ENCODE data around the gene TUBB3. TPM values are rescaled to one million over a fixed set of nuclear protein-coding genes. Genes with fewer than 3 reads are reported as not detected.
"Not testable (repeated sequence)": the region's sequence is repeated elsewhere in the genome, so short reads cannot be mapped to it uniquely, and the experiment has no call there.

TUBB3 gene
- total RNA-seq, result 1 to 10 TPM in 1 of 2 donors, not detected in 1; 2.9 TPM

DNA sequence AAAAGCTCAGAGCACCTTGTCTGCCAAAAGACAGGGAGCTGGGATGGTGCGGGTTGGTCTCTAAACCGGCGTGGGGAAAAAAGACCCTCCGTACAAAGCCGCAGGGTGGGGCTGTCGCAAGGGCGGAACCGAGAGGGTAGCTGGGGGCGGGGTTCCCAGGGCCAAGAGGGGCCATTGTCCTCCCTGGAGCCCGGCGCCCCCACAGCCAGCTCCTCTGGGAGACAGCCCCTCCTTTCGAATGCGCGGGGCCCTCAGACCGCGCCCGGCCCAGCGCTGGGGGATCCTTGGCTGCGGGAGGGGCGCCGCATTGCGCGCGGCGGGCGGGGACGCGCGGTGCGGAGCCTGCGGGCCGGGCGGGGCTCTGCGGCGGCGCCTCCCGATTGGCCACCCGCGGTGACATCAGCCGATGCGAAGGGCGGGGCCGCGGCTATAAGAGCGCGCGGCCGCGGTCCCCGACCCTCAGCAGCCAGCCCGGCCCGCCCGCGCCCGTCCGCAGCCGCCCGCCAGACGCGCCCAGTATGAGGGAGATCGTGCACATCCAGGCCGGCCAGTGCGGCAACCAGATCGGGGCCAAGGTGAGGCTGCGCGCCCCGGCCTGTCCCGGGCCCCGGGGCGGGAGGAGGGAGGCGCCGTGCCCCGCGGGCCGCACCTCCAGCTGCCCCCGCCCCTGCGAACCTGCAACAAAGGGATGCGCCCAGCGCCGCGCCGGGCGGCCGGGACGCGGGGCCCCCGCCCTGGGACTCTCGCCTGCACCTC is at the start of gene TUBB3:
TSS of gene TUBB3 (plus strand) at position 459 of the 756 bp plus-strand sequence. CDS start at position 519, 60 bp downstream.
- peak; percentile 42 for ATAC-seq
- intact Hi-C loops (cut with DNase I), result no loop called here
- Histone ChIP-seq H3K9me3 (no peaks in the 10 kb centered on the region), H3K4me3 (no peak within 1 kb of the TSS), H3K27ac (peak within 1 kb of the TSS in 3 of 4 donors; percentile 27 to 67 (median 29)), H3K36me3 (replicated peaks in 1 of 2; ENCODE audit: insufficient read depth in 1 of 2, low read depth in 2 of 2) (no peaks in the 10 kb centered on the region), H3K4me1 (peaks cover 51% of the 10 kb centered on the region), H3K27me3 (peaks cover 8 to 17% of the 10 kb centered on the region in 2 donors)
- peak; percentile 44 to 67 (median 54) for DNase-seq
- 2% methylated on average over 67 of the region's 88 CpGs; no CpG with 5 or more reads in 1 of the 2 donors for WGBS, 2 donors
- TF ChIP-seq, protein P1, sequence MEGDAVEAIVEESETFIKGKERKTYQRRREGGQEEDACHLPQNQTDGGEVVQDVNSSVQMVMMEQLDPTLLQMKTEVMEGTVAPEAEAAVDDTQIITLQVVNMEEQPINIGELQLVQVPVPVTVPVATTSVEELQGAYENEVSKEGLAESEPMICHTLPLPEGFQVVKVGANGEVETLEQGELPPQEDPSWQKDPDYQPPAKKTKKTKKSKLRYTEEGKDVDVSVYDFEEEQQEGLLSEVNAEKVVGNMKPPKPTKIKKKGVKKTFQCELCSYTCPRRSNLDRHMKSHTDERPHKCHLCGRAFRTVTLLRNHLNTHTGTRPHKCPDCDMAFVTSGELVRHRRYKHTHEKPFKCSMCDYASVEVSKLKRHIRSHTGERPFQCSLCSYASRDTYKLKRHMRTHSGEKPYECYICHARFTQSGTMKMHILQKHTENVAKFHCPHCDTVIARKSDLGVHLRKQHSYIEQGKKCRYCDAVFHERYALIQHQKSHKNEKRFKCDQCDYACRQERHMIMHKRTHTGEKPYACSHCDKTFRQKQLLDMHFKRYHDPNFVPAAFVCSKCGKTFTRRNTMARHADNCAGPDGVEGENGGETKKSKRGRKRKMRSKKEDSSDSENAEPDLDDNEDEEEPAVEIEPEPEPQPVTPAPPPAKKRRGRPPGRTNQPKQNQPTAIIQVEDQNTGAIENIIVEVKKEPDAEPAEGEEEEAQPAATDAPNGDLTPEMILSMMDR (IDR thresholded peaks at IDR 0.05), result no peak
- TF ChIP-seq POLR2A (IDR thresholded peaks at IDR 0.05), result peak in 2 of 3 donors; percentile 23 to 39

DNA sequence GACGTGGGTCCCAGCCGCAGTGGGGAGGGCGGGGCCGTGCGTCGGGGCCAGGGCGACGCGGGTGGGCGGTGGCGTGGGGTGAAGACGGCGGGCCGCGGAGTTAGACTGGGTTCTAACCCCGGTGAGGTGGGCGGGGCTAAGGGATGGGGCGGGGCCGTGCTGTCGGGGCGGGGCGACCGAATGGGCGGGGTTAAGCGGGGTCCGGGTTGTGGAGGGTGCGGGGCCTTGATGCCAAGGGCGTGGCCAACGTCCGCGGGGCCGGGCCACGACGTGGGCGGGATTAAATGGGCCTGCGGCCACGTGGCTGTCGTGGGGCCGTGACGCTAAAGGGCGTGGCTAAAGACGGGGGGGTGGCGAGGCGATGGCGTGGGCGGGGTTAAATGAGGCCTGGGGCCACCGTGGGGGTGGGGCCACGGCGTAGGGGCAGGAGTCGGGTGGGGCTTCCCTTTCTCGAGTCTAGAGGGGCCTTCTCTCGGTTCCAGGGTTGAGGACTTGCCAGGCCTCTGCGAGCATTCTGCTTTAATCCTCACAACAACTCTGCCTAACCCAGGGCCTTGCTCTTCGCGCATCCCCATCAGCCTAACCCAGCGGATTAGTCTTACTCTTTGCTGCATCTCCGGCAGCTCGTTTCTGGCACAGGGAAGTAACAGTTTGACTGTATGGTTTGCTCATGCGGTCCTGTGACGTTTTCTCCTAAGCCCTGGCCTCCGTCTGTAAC is 49.0 kb upstream of the TUBB3 start:
- WGBS, 2 donors, result 7 to 10% methylated on average over 46 to 48 of the region's 61 CpGs
- Histone ChIP-seq H3K9me3 (no peaks in the 10 kb centered on the region), H3K27ac (peak overlapping the region; percentile 97 to 100 (median 98)), H3K4me1 (peaks cover 16% of the 10 kb centered on the region), H3K4me3 (peak overlapping the region; percentile 59 to 64), H3K36me3 (replicated peaks in 1 of 2; ENCODE audit: insufficient read depth in 1 of 2, low read depth in 2 of 2) (peaks cover 0 to 5% of the 10 kb centered on the region in 2 donors), H3K27me3 (no peaks in the 10 kb centered on the region)
- peak; percentile 94 to 95 (median 94) for DNase-seq
- intact Hi-C loops (cut with DNase I), result no loop called here
- TF ChIP-seq POLR2A (IDR thresholded peaks at IDR 0.05), result no peak
- TF ChIP-seq, protein P1 (IDR thresholded peaks at IDR 0.05), result no peak
- ATAC-seq, result peak; percentile 85

DNA sequence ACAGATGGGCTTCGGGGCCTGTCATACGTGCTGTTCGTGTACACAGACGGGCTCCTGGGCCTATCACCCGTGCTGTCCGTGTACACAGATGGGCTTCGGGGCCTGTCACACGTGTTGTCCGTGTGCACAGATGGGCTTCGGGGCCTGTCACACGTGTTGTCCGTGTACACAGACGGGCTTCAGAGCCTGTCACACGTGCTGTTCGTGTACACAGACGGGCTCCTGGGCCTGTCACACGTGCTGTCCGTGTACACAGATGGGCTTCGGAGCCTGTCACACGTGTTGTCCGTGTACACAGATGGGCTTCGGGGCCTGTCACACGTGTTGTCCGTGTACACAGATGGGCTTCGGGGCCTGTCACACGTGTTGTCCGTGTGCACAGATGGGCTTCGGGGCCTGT is 44.0 kb upstream of the TUBB3 start:
- H3K4me1 ChIP-seq; H3K27ac ChIP-seq; H3K9me3 ChIP-seq; ATAC-seq; intact Hi-C loops (cut with DNase I); DNase-seq; H3K27me3 ChIP-seq; H3K4me3 ChIP-seq: not testable (repeated sequence)
- H3K36me3 ChIP-seq (replicated peaks in 1 of 2; ENCODE audit: insufficient read depth in 1 of 2, low read depth in 2 of 2), result peaks cover 10 to 17% of the 10 kb centered on the region in 2 donors
- WGBS, 2 donors, result 94% methylated on average over 27 of the region's 28 CpGs; no CpG with 5 or more reads in 1 of the 2 donors

DNA sequence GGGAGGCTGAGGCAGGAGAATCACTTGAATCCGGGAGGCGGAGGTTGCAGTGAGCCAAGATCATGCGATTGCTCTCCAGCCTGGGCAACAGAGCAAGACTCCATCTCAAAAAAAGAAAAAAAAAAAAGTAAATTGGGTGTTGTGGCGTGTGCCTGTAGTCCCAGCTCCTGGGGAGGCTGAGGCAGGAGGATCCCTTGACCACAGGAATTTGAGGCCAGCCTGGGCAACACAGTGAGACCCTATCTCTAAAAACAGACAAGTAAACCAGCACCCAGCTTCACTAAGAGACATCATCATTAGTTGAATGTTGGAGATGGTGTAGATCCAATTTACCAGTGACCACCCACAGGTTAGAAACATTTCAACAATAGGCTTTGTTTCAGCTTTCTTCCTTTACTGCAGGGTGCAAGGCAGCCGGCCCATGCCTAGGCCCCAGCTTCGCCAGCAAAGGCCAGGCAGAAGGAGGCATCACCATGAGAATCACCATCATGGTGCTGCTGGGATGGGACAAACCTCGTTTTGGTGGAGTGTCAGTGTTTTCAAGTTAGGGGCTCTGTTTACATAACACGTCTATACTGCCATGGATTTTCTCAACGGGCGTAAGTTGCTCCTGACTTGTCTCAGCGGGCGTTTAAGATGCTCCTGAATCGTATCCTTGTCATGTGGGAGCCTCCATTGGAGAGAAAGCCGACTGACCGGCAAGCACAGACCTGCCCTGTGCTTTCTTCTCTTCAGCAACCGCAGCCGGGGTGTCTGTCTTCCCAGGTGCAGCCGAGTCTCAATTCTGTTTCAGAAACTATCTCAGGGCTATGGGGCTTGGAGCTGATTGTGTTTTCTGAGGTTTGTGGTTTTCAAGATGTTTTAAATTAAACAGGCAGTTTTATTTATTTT is 42.4 kb upstream of the TUBB3 start:
- Histone ChIP-seq H3K4me1 (no peaks in the 10 kb centered on the region), H3K4me3 (no peak overlapping the region), H3K27me3 (no peaks in the 10 kb centered on the region), H3K27ac (no peak overlapping the region), H3K9me3 (no peaks in the 10 kb centered on the region), H3K36me3 (replicated peaks in 1 of 2; ENCODE audit: insufficient read depth in 1 of 2, low read depth in 2 of 2) (peaks cover 18 to 29% of the 10 kb centered on the region in 2 donors)
- ATAC-seq (no peak), DNase-seq (no peak)
- 87 to 90% methylated on average over 18 of the region's 18 CpGs for WGBS, 2 donors
- TF ChIP-seq POLR2A (IDR thresholded peaks at IDR 0.05), result no peak
- TF ChIP-seq, protein P1 (IDR thresholded peaks at IDR 0.05), result no peak
- intact Hi-C loops (cut with DNase I), result no loop called here
